HL-60 (cell line): Measurements from ENCODE around the gene GHSR.

ENCODE experiments used
- POLR2AphosphoS5 ChIP-seq: IDR thresholded peaks from 2 replicates; pipeline ENCODE4 v1.6.1; 2012; ENCODE audit warnings: low read depth
- TF ChIP-seq, protein P1 (sequence below): IDR thresholded peaks from one replicate; pipeline ENCODE4 v1.5.1; 2011; ENCODE audit warnings: low read length, control low read depth, inconsistent platforms; ENCODE audit not compliant: insufficient read depth

DNA sequence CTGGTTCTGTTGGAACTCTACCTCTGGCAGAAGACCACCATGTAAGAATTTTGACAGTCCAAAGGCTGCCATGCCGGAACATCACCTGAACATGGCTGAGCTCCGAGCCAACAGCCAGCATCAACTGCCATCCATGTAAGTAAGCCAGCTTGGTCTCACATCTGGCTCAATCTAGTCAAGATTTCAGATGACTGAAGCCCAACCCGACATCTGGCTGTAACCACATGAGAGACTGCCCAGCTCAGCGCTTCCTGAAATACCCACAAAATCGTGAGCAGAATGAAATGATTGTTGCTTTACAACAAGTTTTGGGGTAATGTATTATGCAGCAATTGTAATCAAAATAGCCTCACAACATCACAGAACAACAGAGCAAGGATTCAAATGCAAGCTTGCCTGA, 32.9 kb downstream of the GHSR start:
- TF ChIP-seq POLR2AphosphoS5 = no peak
- TF ChIP-seq, protein P1, sequence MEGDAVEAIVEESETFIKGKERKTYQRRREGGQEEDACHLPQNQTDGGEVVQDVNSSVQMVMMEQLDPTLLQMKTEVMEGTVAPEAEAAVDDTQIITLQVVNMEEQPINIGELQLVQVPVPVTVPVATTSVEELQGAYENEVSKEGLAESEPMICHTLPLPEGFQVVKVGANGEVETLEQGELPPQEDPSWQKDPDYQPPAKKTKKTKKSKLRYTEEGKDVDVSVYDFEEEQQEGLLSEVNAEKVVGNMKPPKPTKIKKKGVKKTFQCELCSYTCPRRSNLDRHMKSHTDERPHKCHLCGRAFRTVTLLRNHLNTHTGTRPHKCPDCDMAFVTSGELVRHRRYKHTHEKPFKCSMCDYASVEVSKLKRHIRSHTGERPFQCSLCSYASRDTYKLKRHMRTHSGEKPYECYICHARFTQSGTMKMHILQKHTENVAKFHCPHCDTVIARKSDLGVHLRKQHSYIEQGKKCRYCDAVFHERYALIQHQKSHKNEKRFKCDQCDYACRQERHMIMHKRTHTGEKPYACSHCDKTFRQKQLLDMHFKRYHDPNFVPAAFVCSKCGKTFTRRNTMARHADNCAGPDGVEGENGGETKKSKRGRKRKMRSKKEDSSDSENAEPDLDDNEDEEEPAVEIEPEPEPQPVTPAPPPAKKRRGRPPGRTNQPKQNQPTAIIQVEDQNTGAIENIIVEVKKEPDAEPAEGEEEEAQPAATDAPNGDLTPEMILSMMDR = no peak
